Activated CD4-positive, alpha-beta T cell treated with anti-CD3 and anti-CD28 coated beads for 36 hours (primary cell): ENCODE measurements around the gene SYNJ1. TPM values are rescaled to one million over a fixed set of nuclear protein-coding genes. Genes with fewer than 3 reads are reported as not detected.
"Not testable (repeated sequence)": the region's sequence is repeated elsewhere in the genome, so short reads cannot be mapped to it uniquely, and the experiment has no call there.

Experiments
- ATAC-seq: fragments of 200-7000 bp; cut with Tn5 transposase; one replicate; pipeline ENCODE4 v1.10.0; 2021; ENCODE audit warnings: mild to moderate bottlenecking, moderate library complexity
- CTCF ChIA-PET: fragments of 350-600 bp; sonication (Branson Sonifier 250); formaldehyde crosslinking; loops from one replicate; lab custom pipeline; 2021; ENCODE audit warnings: antibody characterized with exemption; lab: Charles Lee
- POLR2A ChIA-PET: fragments of 350-600 bp; sonication (Branson Sonifier 250); formaldehyde crosslinking; loops from one replicate; lab custom pipeline; 2021; ENCODE audit warnings: antibody characterized with exemption, inconsistent platforms; lab: Charles Lee
- DNase-seq: peaks from one replicate; pipeline ENCODE4 v3.0.0-alpha.2; 2020
- H3K27ac Mint-ChIP-seq: one replicate; pipeline ENCODE4 v1.8.0; 2021; ENCODE audit warnings: mixed read lengths
- H3K27me3 Mint-ChIP-seq: one replicate; pipeline ENCODE4 v1.8.0; 2021; ENCODE audit warnings: mixed read lengths
- H3K36me3 Mint-ChIP-seq: one replicate; pipeline ENCODE4 v1.8.0; 2021; ENCODE audit warnings: low read depth, mixed read lengths
- H3K4me1 Mint-ChIP-seq: one replicate; pipeline ENCODE4 v1.8.0; 2021; ENCODE audit warnings: mixed read lengths
- H3K4me3 Mint-ChIP-seq: one replicate; pipeline ENCODE4 v1.8.0; 2021; ENCODE audit warnings: mild to moderate bottlenecking, moderate library complexity, mixed read lengths
- H3K9me3 Mint-ChIP-seq: one replicate; pipeline ENCODE4 v1.8.0; 2021; ENCODE audit warnings: low read depth, mixed read lengths
- intact Hi-C, 2 experiments: fragments of 100-400 bp; cut with DNase I in 1 of 2; cut with micrococcal nuclease in 1 of 2; formaldehyde crosslinking; loops; one replicate each; pipeline versions ENCODE4 v1.14.2 to v1.15.1; 2022 to 2024; cut with DNase I, micrococcal nuclease
- total RNA-seq, 2 experiments: library from RNA; stranded (reverse); gene quantifications; one replicate each; pipeline ENCODE4 v1.2.3, GENCODE V29; 2021

SYNJ1 gene
- total RNA-seq, 2 experiments from 2014 or later = 6.3 to 10.5 TPM

GRCh38 chr21:32764186-32764585, 36.4 kb upstream of the SYNJ1 start:
- peaks cover 4% of the 10 kb centered on the region for H3K9me3 Mint-ChIP-seq
- DNase-seq = no peak

GRCh38 chr21:32757804-32758203, 30.0 kb upstream of the SYNJ1 start:
- peaks cover 64% of the 10 kb centered on the region for H3K36me3 Mint-ChIP-seq

More at GRCh38 chr21:32764186-32764585, 36.4 kb upstream of the SYNJ1 start:
- H3K4me1 Mint-ChIP-seq = peaks cover 46% of the 10 kb centered on the region
- peaks cover 80% of the 10 kb centered on the region for H3K36me3 Mint-ChIP-seq
- CTCF ChIA-PET = interaction anchor here (0.5 to 0.9 kb wide), 4 partner anchors 19 to 431 kb away, joined by 3 read pairs; no protein-coding TSS in a partner anchor
- no peak for ATAC-seq
- intact Hi-C loops = no loop called here
- no peak overlapping the region for H3K27ac Mint-ChIP-seq
- no peaks in the 10 kb centered on the region for H3K27me3 Mint-ChIP-seq
- no peak overlapping the region for H3K4me3 Mint-ChIP-seq
- POLR2A ChIA-PET = interaction anchor here (0.6 kb wide), 1 partner anchor 33 kb away, joined by 4 read pairs; no protein-coding TSS in a partner anchor

DNA sequence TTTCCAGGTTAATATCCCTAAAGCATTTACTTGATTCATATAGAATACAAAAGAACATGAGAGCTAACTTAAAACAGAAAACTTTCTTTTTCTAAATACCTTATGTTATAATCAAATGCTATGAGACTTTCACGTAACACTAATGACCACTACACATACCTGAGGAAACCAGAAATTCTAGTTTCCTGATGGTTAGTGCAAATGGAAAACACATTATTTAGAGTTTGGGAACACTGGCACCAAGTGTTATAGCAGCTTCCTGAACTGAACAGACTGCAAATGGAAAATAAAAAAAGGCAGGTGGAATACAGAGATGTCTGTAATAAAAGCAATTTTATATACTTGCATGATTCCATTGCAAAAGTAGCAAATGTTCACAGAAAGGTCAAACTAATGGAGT, 28.3 kb upstream of the SYNJ1 start:
- DNase-seq (no peak), ATAC-seq (no peak)
- intact Hi-C loops = no loop called here
- no peaks in the 10 kb centered on the region for H3K27me3 Mint-ChIP-seq
- H3K36me3 Mint-ChIP-seq = peaks cover 69% of the 10 kb centered on the region
- no peak overlapping the region for H3K27ac Mint-ChIP-seq
- no peaks in the 10 kb centered on the region for H3K9me3 Mint-ChIP-seq
- H3K4me1 Mint-ChIP-seq = peaks cover 11% of the 10 kb centered on the region
- ChIA-PET POLR2A (no interaction called here), CTCF (interaction anchor here (0.6 to 2.2 kb wide), 10 partner anchors 8 to 1152 kb away, joined by 3 to 8 read pairs (median 5); partner anchors contain the start of gene PAXBP1)
- H3K4me3 Mint-ChIP-seq = no peak overlapping the region

More at GRCh38 chr21:32757804-32758203, 30.0 kb upstream of the SYNJ1 start:
- Mint-ChIP-seq H3K9me3 (no peaks in the 10 kb centered on the region), H3K4me1 (peaks cover 3% of the 10 kb centered on the region), H3K27me3 (no peaks in the 10 kb centered on the region), H3K4me3 (no peak overlapping the region), H3K27ac (no peak overlapping the region)
- CTCF ChIA-PET = interaction anchor here (0.6 to 1.6 kb wide), 6 partner anchors 12 to 539 kb away, joined by 3 to 7 read pairs (median 4); partner anchors contain the start of gene PAXBP1
- ATAC-seq (no peak), DNase-seq (no peak)
- POLR2A ChIA-PET = interaction anchor here (0.6 kb wide), 1 partner anchor 627 kb away, joined by 3 read pairs; no protein-coding TSS in a partner anchor
- intact Hi-C loops = no loop called here

- peaks cover 29% of the 10 kb centered on the region for H3K4me1 Mint-ChIP-seq
- intact Hi-C loops = no loop called here
- no peaks in the 10 kb centered on the region for H3K27me3 Mint-ChIP-seq
- ATAC-seq (no peak), DNase-seq (no peak)
- peak overlapping the region; percentile 42 for H3K27ac Mint-ChIP-seq
- peaks cover 68% of the 10 kb centered on the region for H3K36me3 Mint-ChIP-seq
- no peaks in the 10 kb centered on the region for H3K9me3 Mint-ChIP-seq
- ChIA-PET POLR2A (interaction anchor here (1.8 kb wide), 1 partner anchor 17 kb away, joined by 5 read pairs; the partner anchor contains the start of gene PAXBP1), CTCF (interaction anchor here (0.7 to 1.6 kb wide), 4 partner anchors 10 to 43 kb away, joined by 3 read pairs; no protein-coding TSS in a partner anchor)
- H3K4me3 Mint-ChIP-seq = no peak overlapping the region
Observed at GRCh38 chr21:32753818-32754585, 26.2 kb upstream of the SYNJ1 start.

- Mint-ChIP-seq H3K4me3 (no peak overlapping the region), H3K9me3 (no peaks in the 10 kb centered on the region), H3K27ac (peak overlapping the region; percentile 59), H3K36me3 (peaks cover 86% of the 10 kb centered on the region), H3K27me3 (no peaks in the 10 kb centered on the region), H3K4me1 (peaks cover 52% of the 10 kb centered on the region)
- ChIA-PET POLR2A (interaction anchor here (0.6 to 1.4 kb wide), 2 partner anchors 12 to 21 kb away, joined by 3 to 6 read pairs; partner anchors contain the start of gene PAXBP1), CTCF (no interaction called here)
- no peak for ATAC-seq
- intact Hi-C loops = loop anchor here in 1 of 2 experiments (1.0 kb wide), 1 partner anchor 15 kb away; no protein-coding TSS in a partner anchor
- DNase-seq = no peak
Observed at GRCh38 chr21:32750405-32750804, 22.6 kb upstream of the SYNJ1 start.

GRCh38 chr21:32749662-32750061, 21.8 kb upstream of the SYNJ1 start:
- Mint-ChIP-seq H3K27me3 (no peaks in the 10 kb centered on the region), H3K9me3 (no peaks in the 10 kb centered on the region), H3K27ac (peak overlapping the region; percentile 47), H3K4me1 (peaks cover 52% of the 10 kb centered on the region), H3K36me3 (peaks cover 84% of the 10 kb centered on the region), H3K4me3 (no peak overlapping the region)
- CTCF ChIA-PET = no interaction called here
- ATAC-seq (no peak), DNase-seq (no peak)
- intact Hi-C loops = loop anchor here in 1 of 2 experiments (1.0 kb wide), 1 partner anchor 14 kb away; no protein-coding TSS in a partner anchor
- POLR2A ChIA-PET = no interaction called here

GRCh38 chr21:32748529-32748928, 20.7 kb upstream of the SYNJ1 start:
- Mint-ChIP-seq H3K27me3 (no peaks in the 10 kb centered on the region), H3K9me3 (no peaks in the 10 kb centered on the region), H3K4me3 (no peak overlapping the region), H3K27ac (peak overlapping the region; percentile 61), H3K36me3 (peaks cover 84% of the 10 kb centered on the region), H3K4me1 (peaks cover 52% of the 10 kb centered on the region)
- ATAC-seq (no peak), DNase-seq (no peak)
- ChIA-PET CTCF (interaction anchor here (0.9 to 2.3 kb wide), 3 partner anchors 8 to 23 kb away, joined by 3 to 8 read pairs (median 4); partner anchors contain the start of gene PAXBP1), POLR2A (interaction anchor here (0.6 to 0.7 kb wide), 2 partner anchors 10 to 21 kb away, joined by 3 read pairs; partner anchors contain the start of gene SYNJ1)
- intact Hi-C loops = no loop called here

DNA sequence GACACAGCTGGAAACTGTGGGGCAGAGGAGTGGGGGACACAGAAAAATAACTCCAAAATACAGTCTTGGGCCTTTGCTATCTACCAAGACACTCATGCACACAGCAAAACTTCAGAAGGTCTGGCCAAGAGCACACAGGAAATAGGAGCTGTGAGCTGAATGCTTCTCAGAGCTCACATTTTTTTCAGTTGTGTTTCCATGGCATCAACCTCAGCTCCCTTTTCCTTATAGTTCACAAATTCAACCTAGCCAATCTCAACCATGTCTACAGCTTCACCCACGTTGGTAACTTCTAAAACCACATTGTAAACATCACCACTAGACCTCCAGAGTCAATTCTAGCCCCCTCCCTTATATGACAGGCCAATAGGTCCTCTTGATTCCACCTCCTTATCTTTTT, 19.6 kb upstream of the SYNJ1 start:
- intact Hi-C loops = no loop called here
- Mint-ChIP-seq H3K9me3 (no peaks in the 10 kb centered on the region), H3K4me3 (no peak overlapping the region), H3K27ac (peak overlapping the region; percentile 52), H3K4me1 (peaks cover 52% of the 10 kb centered on the region), H3K27me3 (no peaks in the 10 kb centered on the region), H3K36me3 (peaks cover 87% of the 10 kb centered on the region)
- no peak for DNase-seq
- CTCF ChIA-PET = interaction anchor here (0.8 to 2.3 kb wide), 5 partner anchors 8 to 24 kb away, joined by 3 to 8 read pairs (median 5); partner anchors contain the start of gene PAXBP1
- peak; percentile 44 for ATAC-seq
- POLR2A ChIA-PET = interaction anchor here (0.6 to 1.1 kb wide), 6 partner anchors 9 to 804 kb away, joined by 3 to 5 read pairs (median 4); partner anchors contain the start of genes PAXBP1 and SYNJ1

DNA sequence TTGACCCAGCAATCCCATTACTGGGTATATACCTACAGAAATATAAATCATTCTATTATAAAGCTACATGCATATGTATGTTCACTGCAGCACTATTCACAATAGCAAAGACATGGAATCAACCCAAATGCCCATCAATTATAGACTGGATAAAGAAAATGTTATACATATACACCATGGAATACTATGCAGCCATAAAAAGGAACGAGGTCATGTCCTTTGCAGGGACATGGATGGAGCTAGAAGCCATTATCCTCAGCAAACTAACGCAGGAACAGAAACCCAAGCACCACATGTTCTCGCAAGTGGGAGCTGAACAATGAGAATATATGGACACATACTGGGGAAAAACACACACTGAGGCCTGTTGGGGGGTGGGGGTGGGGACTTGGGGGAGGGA, 18.9 kb upstream of the SYNJ1 start:
- ChIA-PET POLR2A (interaction anchor here (1.0 to 1.1 kb wide), 2 partner anchors 19 to 25 kb away, joined by 5 read pairs; partner anchors contain the start of genes PAXBP1 and SYNJ1), CTCF (interaction anchor here (0.8 to 2.3 kb wide), 6 partner anchors 8 to 25 kb away, joined by 3 to 8 read pairs (median 4); partner anchors contain the start of gene PAXBP1)
- DNase-seq, H3K27me3 Mint-ChIP-seq, intact Hi-C loops, H3K4me3 Mint-ChIP-seq, ATAC-seq, H3K9me3 Mint-ChIP-seq, H3K27ac Mint-ChIP-seq: not testable (repeated sequence)
- Mint-ChIP-seq H3K4me1 (peaks cover 47% of the 10 kb centered on the region), H3K36me3 (peaks cover 85% of the 10 kb centered on the region)

GRCh38 chr21:32742396-32742795, 14.6 kb upstream of the SYNJ1 start:
- H3K9me3 Mint-ChIP-seq = no peaks in the 10 kb centered on the region
- H3K27me3 Mint-ChIP-seq = no peaks in the 10 kb centered on the region
- no peak for DNase-seq
- intact Hi-C loops = no loop called here
- H3K36me3 Mint-ChIP-seq = peaks cover 81% of the 10 kb centered on the region
- ChIA-PET CTCF (interaction anchor here (1.1 kb wide), 1 partner anchor 11 kb away, joined by 3 read pairs; no protein-coding TSS in a partner anchor), POLR2A (no interaction called here)
- no peak for ATAC-seq
- peaks cover 20% of the 10 kb centered on the region for H3K4me1 Mint-ChIP-seq
- H3K4me3 Mint-ChIP-seq = no peak overlapping the region
- H3K27ac Mint-ChIP-seq = no peak overlapping the region

GRCh38 chr21:32741336-32741735, 13.5 kb upstream of the SYNJ1 start:
- no peaks in the 10 kb centered on the region for H3K27me3 Mint-ChIP-seq
- POLR2A ChIA-PET = no interaction called here
- CTCF ChIA-PET = no interaction called here
- no peak for ATAC-seq
- peaks cover 13% of the 10 kb centered on the region for H3K4me1 Mint-ChIP-seq
- intact Hi-C loops = no loop called here
- DNase-seq = no peak
- H3K4me3 Mint-ChIP-seq = no peak overlapping the region
- peaks cover 73% of the 10 kb centered on the region for H3K36me3 Mint-ChIP-seq
- H3K27ac Mint-ChIP-seq = no peak overlapping the region
- H3K9me3 Mint-ChIP-seq = no peaks in the 10 kb centered on the region
